K562 (cell line): ENCODE results near the gene AKT1. TPM values are rescaled to one million over a fixed set of nuclear protein-coding genes. Genes with fewer than 3 reads are reported as not detected.

ENCODE experiments used
- ATF7 ChIP-seq: fragments of 450-650 bp; IDR thresholded peaks from 2 replicates; pipeline ENCODE4 v1.7.1; 2014; ENCODE audit warnings: mild to moderate bottlenecking, moderate library complexity
- CTBP1 ChIP-seq: fragments of 450-650 bp; IDR thresholded peaks from 2 replicates; pipeline ENCODE4 v1.6.1; 2016; ENCODE audit warnings: borderline replicate concordance
- FOS ChIP-seq: IDR thresholded peaks from 3 replicates; pipeline ENCODE4 v1.6.1; 2011; ENCODE audit not compliant: insufficient read length; ENCODE audit errors: extremely low read depth
- GTF2A2 ChIP-seq: IDR thresholded peaks from 2 replicates; pipeline ENCODE4 v1.6.1; 2016; ENCODE audit warnings: mild to moderate bottlenecking, missing genetic modification characterization, missing compliant biosample characterization
- GTF3C2 ChIP-seq: IDR thresholded peaks from 3 replicates; pipeline ENCODE4 v1.6.1; 2011; ENCODE audit warnings: borderline replicate concordance, mild to moderate bottlenecking, moderate library complexity; ENCODE audit not compliant: insufficient read length; ENCODE audit errors: extremely low read depth
- HEY1 ChIP-seq: fragments of 250-450 bp; sonication (Bioruptor Pico); IDR thresholded peaks from 2 replicates; pipeline ENCODE4 v1.5.0; 2020; ENCODE audit warnings: mild to moderate bottlenecking, moderate library complexity, borderline replicate concordance
- MYC ChIP-seq, 2 experiments: fragments of 250-450 bp in 1 of 2; sonication (Bioruptor Pico) in 1 of 2; IDR thresholded peaks; 2 replicates each; pipeline versions ENCODE4 v1.5.1 to v1.6.1; 2012 to 2021; ENCODE audit warnings: low read depth in 2 of 2, borderline replicate concordance in 1 of 2, improper control_type of control experiment in 1 of 2, low read length in 1 of 2, mild to moderate bottlenecking in 1 of 2, moderate library complexity in 1 of 2
- NCOA4 ChIP-seq: fragments of 450-650 bp; IDR thresholded peaks from 2 replicates; pipeline ENCODE4 v1.6.1; 2018; ENCODE audit warnings: mild to moderate bottlenecking; ENCODE audit not compliant: partially characterized antibody
- PML ChIP-seq: IDR thresholded peaks from 2 replicates; pipeline ENCODE4 v1.6.1; 2012; ENCODE audit warnings: low read length, inconsistent platforms
- SMARCA4 ChIP-seq: fragments of 450-650 bp; IDR thresholded peaks from 2 replicates; pipeline ENCODE4 v1.6.1; 2016
- TCFL5 ChIP-seq: fragments of 250-450 bp; sonication (Bioruptor Pico); conservative IDR thresholded peaks from 2 replicates; pipeline ENCODE4 v1.6.1; 2021; ENCODE audit warnings: mild to moderate bottlenecking, moderate library complexity, matching md5 sums
- ZNF24 ChIP-seq: fragments of 450-650 bp; IDR thresholded peaks from 2 replicates; pipeline ENCODE4 v1.6.1; 2016
- polyA plus RNA-seq, 8 experiments: library from polyadenylated mRNA; depleted of rRNA in 4 of 8; stranded (reverse) in 5 of 8; unstranded in 3 of 8; fragments of >200 nt; fragmentation: Nextera tagmentation in 2 of 8; fragmentation: Illumina TruSeq in 1 of 8; extraction: Ambion mirVana in 2 of 8; extraction: Trizol in 1 of 8; gene quantifications; 2 replicates each; pipeline versions ENCODE4 v1.2.1 to v1.2.3, GENCODE V29; 2011 to 2014; ENCODE audit warnings: inconsistent platforms in 1 of 8, missing spikeins in 1 of 8
- total RNA-seq, 7 experiments: library from RNA; depleted of rRNA in 6 of 7; stranded (reverse); fragments of >200 nt in 6 of 7; fragmentation: Illumina TruSeq in 2 of 7; extraction: Trizol in 2 of 7; gene quantifications; 2 replicates each; pipeline versions ENCODE4 v1.2.1 to v1.2.3, GENCODE V29; 2011 to 2021; ENCODE audit warnings: low replicate concordance in 1 of 7
- TF ChIP-seq, protein P1 (sequence below): fragments of 450-650 bp; IDR thresholded peaks from 2 replicates; pipeline ENCODE4 v1.6.1; 2017; ENCODE audit warnings: antibody characterized with exemption, mild to moderate bottlenecking
- TF ChIP-seq, protein P2 (sequence below): conservative IDR thresholded peaks from 2 replicates; pipeline ENCODE4 v1.6.1; 2011; ENCODE audit warnings: low read depth, mild to moderate bottlenecking, low read length; ENCODE audit not compliant: control insufficient read depth
- TF ChIP-seq, protein P3 (sequence below): sonication (generic); formaldehyde crosslinking; IDR thresholded peaks from 2 replicates; pipeline ENCODE4 v1.8.1; 2023; ENCODE audit warnings: mild to moderate bottlenecking, missing genetic modification reagents
- TF ChIP-seq, protein P4 (sequence below): fragments of 250-450 bp; sonication (Bioruptor Pico); IDR thresholded peaks from 2 replicates; pipeline ENCODE4 v1.6.1; 2021; ENCODE audit warnings: mild to moderate bottlenecking

Gene AKT1
- total and polyA plus RNA-seq, 9 of the 15 experiments (the other 6 are each of a cell fraction or from before 2014, with no cell fraction given), result 0.49 to 132 (median 75.1) TPM

DNA sequence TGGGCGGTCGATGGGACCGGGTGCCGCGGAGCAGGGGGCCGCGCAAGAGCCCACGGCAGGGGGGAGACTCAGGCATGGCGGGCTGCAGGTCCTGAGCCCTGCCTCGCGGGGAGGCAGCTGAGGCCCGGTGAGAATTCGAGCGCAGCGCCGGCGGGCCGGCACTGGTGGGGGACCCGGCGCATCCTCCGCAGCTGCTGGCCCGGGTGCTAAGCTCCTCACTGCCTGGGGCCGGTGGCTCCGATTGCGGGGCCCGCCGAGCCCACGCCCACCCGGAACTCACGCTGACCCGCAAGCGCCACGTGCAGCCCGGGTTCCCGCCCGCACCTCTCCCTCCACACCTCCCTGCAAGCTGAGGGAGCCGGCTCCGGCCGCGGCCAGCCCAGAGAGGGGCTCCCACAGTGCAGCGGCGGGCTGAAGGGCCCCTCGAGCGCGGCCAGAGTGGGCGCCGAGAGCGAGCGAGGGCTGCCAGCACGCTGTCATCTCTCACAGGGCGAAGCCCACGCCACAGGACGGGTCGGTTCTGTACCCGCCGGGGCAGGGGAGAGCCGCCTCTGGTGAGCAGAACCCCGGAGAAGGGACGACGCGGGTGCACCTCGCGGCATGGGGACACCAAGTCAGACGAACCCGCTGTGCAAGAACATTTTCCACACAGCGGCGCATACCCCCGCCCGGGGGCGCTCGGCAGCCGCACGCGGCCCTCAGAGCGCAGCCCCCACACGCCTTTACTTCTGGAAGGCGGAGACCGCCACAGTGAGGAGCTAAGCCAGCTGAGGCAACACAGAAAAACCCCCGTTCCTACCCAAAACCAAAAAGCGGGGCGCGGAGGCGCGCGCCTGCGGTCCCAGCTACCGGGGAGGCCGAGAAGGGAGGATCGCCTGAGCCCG is 43.8 kb downstream of the AKT1 start (continued):
- TF ChIP-seq, protein P1, sequence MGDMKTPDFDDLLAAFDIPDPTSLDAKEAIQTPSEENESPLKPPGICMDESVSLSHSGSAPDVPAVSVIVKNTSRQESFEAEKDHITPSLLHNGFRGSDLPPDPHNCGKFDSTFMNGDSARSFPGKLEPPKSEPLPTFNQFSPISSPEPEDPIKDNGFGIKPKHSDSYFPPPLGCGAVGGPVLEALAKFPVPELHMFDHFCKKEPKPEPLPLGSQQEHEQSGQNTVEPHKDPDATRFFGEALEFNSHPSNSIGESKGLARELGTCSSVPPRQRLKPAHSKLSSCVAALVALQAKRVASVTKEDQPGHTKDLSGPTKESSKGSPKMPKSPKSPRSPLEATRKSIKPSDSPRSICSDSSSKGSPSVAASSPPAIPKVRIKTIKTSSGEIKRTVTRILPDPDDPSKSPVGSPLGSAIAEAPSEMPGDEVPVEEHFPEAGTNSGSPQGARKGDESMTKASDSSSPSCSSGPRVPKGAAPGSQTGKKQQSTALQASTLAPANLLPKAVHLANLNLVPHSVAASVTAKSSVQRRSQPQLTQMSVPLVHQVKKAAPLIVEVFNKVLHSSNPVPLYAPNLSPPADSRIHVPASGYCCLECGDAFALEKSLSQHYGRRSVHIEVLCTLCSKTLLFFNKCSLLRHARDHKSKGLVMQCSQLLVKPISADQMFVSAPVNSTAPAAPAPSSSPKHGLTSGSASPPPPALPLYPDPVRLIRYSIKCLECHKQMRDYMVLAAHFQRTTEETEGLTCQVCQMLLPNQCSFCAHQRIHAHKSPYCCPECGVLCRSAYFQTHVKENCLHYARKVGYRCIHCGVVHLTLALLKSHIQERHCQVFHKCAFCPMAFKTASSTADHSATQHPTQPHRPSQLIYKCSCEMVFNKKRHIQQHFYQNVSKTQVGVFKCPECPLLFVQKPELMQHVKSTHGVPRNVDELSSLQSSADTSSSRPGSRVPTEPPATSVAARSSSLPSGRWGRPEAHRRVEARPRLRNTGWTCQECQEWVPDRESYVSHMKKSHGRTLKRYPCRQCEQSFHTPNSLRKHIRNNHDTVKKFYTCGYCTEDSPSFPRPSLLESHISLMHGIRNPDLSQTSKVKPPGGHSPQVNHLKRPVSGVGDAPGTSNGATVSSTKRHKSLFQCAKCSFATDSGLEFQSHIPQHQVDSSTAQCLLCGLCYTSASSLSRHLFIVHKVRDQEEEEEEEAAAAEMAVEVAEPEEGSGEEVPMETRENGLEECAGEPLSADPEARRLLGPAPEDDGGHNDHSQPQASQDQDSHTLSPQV, result no peak; the same call in 1 of the 2 replicates
- TF ChIP-seq HEY1 (CRISPR knock-in tag), result no peak
- TF ChIP-seq SMARCA4, result peak; percentile 38; the same call in 1 of the 2 replicates
- no peak for TF ChIP-seq PML
- TF ChIP-seq GTF3C2, result no peak
- no peak for TF ChIP-seq ZNF24
- no peak for TF ChIP-seq ATF7
- TF ChIP-seq, protein P2, sequence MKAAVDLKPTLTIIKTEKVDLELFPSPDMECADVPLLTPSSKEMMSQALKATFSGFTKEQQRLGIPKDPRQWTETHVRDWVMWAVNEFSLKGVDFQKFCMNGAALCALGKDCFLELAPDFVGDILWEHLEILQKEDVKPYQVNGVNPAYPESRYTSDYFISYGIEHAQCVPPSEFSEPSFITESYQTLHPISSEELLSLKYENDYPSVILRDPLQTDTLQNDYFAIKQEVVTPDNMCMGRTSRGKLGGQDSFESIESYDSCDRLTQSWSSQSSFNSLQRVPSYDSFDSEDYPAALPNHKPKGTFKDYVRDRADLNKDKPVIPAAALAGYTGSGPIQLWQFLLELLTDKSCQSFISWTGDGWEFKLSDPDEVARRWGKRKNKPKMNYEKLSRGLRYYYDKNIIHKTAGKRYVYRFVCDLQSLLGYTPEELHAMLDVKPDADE, result no peak
- TF ChIP-seq FOS, result no peak
- TF ChIP-seq MYC (IDR thresholded peaks at IDR 0.05; ENCODE audit: low read depth, low read length), result peak; percentile 83
- TF ChIP-seq MYC (CRISPR knock-in tag; IDR thresholded peaks at IDR 0.05; ENCODE audit: borderline replicate concordance, low read depth), result no peak
- no peak for TF ChIP-seq GTF2A2 (tag)
- TF ChIP-seq, protein P3, sequence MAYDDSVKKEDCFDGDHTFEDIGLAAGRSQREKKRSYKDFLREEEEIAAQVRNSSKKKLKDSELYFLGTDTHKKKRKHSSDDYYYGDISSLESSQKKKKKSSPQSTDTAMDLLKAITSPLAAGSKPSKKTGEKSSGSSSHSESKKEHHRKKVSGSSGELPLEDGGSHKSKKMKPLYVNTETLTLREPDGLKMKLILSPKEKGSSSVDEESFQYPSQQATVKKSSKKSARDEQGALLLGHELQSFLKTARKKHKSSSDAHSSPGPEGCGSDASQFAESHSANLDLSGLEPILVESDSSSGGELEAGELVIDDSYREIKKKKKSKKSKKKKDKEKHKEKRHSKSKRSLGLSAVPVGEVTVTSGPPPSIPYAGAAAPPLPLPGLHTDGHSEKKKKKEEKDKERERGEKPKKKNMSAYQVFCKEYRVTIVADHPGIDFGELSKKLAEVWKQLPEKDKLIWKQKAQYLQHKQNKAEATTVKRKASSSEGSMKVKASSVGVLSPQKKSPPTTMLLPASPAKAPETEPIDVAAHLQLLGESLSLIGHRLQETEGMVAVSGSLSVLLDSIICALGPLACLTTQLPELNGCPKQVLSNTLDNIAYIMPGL (CRISPR knock-in tag), result no peak; the same call in 1 of the 2 replicates
- TF ChIP-seq TCFL5 (CRISPR knock-in tag), result no peak
- no peak for TF ChIP-seq CTBP1
- no peak for TF ChIP-seq NCOA4
- TF ChIP-seq, protein P4, sequence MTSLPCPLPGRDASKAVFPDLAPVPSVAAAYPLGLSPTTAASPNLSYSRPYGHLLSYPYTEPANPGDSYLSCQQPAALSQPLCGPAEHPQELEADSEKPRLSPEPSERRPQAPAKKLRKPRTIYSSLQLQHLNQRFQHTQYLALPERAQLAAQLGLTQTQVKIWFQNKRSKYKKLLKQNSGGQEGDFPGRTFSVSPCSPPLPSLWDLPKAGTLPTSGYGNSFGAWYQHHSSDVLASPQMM, result no peak
